BE2C (cell line): ENCODE measurements around the gene SCGB1C1.
"Not testable (repeated sequence)": the region's sequence is repeated elsewhere in the genome, so short reads cannot be mapped to it uniquely, and the experiment has no call there.

Experiments
- DNase-seq: peaks from one replicate; pipeline ENCODE4 v3.0.0-alpha.2; 2020
- H3K27me3 ChIP-seq: fragments of 250-450 bp; sonication (Bioruptor Pico); 2 replicates; pipeline ENCODE4 v1.5.1; 2020; ENCODE audit warnings: mild to moderate bottlenecking
- H3K36me3 ChIP-seq: fragments of 250-450 bp; sonication (Bioruptor Pico); 2 replicates; pipeline ENCODE4 v1.5.1; 2020; ENCODE audit warnings: mild to moderate bottlenecking
- H3K4me1 ChIP-seq: fragments of 250-450 bp; sonication (Bioruptor Pico); 2 replicates; pipeline ENCODE4 v1.5.1; 2020
- H3K4me3 ChIP-seq: 2 replicates; pipeline ENCODE4 v1.5.1; 2011; ENCODE audit warnings: low read depth, low read length
- H3K9me3 ChIP-seq: fragments of 250-450 bp; sonication (Bioruptor Pico); 2 replicates; pipeline ENCODE4 v1.5.1; 2020
- CTCF ChIP-seq: IDR thresholded peaks from 2 replicates; pipeline ENCODE4 v1.5.1; 2012; ENCODE audit warnings: mild to moderate bottlenecking, low read depth, low read length

The SCGB1C1 gene

GRCh38 chr11:217704-218103, 24.8 kb downstream of the SCGB1C1 start:
- Histone ChIP-seq H3K27me3 (no peaks in the 10 kb centered on the region), H3K9me3 (no peaks in the 10 kb centered on the region), H3K36me3 (no peaks in the 10 kb centered on the region; the same call in 1 of the 2 replicates), H3K4me3 (no peak overlapping the region), H3K4me1 (no peaks in the 10 kb centered on the region)
- no peak for TF ChIP-seq CTCF
- DNase-seq: no peak

- TF ChIP-seq CTCF: no peak
- Histone ChIP-seq H3K36me3 (no peaks in the 10 kb centered on the region), H3K4me1 (no peaks in the 10 kb centered on the region), H3K9me3 (no peaks in the 10 kb centered on the region), H3K27me3 (no peaks in the 10 kb centered on the region), H3K4me3 (no peak overlapping the region)
- no peak for DNase-seq
Observed at GRCh38 chr11:218815-219593, 26.1 kb downstream of the SCGB1C1 start.

- not testable (repeated sequence) for H3K4me3 ChIP-seq, DNase-seq, H3K9me3 ChIP-seq
Observed at GRCh38 chr11:220641-221215, 27.9 kb downstream of the SCGB1C1 start.

GRCh38 chr11:221539-221938, 28.7 kb downstream of the SCGB1C1 start:
- no peaks in the 10 kb centered on the region for H3K9me3 ChIP-seq
- TF ChIP-seq CTCF: no peak
- H3K27me3 ChIP-seq: no peaks in the 10 kb centered on the region
- H3K4me1 ChIP-seq: no peaks in the 10 kb centered on the region
- H3K4me3 ChIP-seq: no peak overlapping the region
- no peaks in the 10 kb centered on the region for H3K36me3 ChIP-seq
- DNase-seq: no peak

More at GRCh38 chr11:220641-221215, 27.9 kb downstream of the SCGB1C1 start:
- not testable (repeated sequence) for H3K27me3 ChIP-seq, H3K36me3 ChIP-seq, H3K4me1 ChIP-seq

GRCh38 chr11:221998-222789, 29.3 kb downstream of the SCGB1C1 start:
- no peaks in the 10 kb centered on the region for H3K4me1 ChIP-seq

More at GRCh38 chr11:221998-222789, 29.3 kb downstream of the SCGB1C1 start:
- H3K36me3 ChIP-seq: no peaks in the 10 kb centered on the region
- H3K27me3 ChIP-seq: no peaks in the 10 kb centered on the region
- no peaks in the 10 kb centered on the region for H3K9me3 ChIP-seq
- H3K4me3 ChIP-seq: no peak overlapping the region
- no peak for TF ChIP-seq CTCF
- no peak for DNase-seq
